GM12891 (cell line): ENCODE measurements around the gene IPO9.

Source experiments
- POLR2A ChIP-seq: IDR thresholded peaks from 2 replicates; pipeline ENCODE4 v1.6.1; 2011; ENCODE audit warnings: low read depth, low read length, control low read depth
- POLR2AphosphoS5 ChIP-seq: IDR thresholded peaks from 2 replicates; pipeline ENCODE4 v1.6.1; 2011; ENCODE audit warnings: low read depth, low read length, control low read depth
- TAF1 ChIP-seq: IDR thresholded peaks from 2 replicates; pipeline ENCODE4 v1.6.1; 2011; ENCODE audit warnings: low read depth, low read length, control low read depth

- TF ChIP-seq POLR2A (no peak), TAF1 (no peak), POLR2AphosphoS5 (no peak)
Observed at GRCh38 chr1:201904579-201904978, 75.6 kb downstream of the IPO9 start.
